H9 (cell line): ENCODE data around the gene APOBEC4. TPM values are rescaled to one million over a fixed set of nuclear protein-coding genes. Genes with fewer than 3 reads are reported as not detected.

Source experiments
- DNase-seq: peaks from one replicate; pipeline ENCODE4 v3.0.0-alpha.2; 2017
- H2AFZ ChIP-seq: one replicate; pipeline ENCODE4 v1.6.1; 2013; ENCODE audit warnings: mild to moderate bottlenecking, low read length, control low read depth, moderate library complexity
- H2AK5ac ChIP-seq: 2 replicates; pipeline ENCODE4 v1.6.1; 2013; ENCODE audit warnings: low read length, control low read depth, mixed read lengths; ENCODE audit not compliant: insufficient read length
- H2BK120ac ChIP-seq: one replicate; pipeline ENCODE4 v1.6.1; 2013; ENCODE audit warnings: low read depth, mild to moderate bottlenecking, low read length, control low read depth, inconsistent platforms; ENCODE audit not compliant: poor library complexity, severe bottlenecking
- H2BK12ac ChIP-seq: 2 replicates; pipeline ENCODE4 v1.6.1; 2013; ENCODE audit warnings: low read length, control low read depth, mixed read lengths, low read depth; ENCODE audit not compliant: insufficient read length
- H2BK15ac ChIP-seq: 2 replicates; pipeline ENCODE4 v1.6.1; 2013; ENCODE audit warnings: low read depth, low read length, control low read depth
- H2BK20ac ChIP-seq: one replicate; pipeline ENCODE4 v1.6.1; 2013; ENCODE audit warnings: low read depth, mild to moderate bottlenecking, low read length, control low read depth, inconsistent platforms; ENCODE audit not compliant: poor library complexity, severe bottlenecking
- H2BK5ac ChIP-seq: 2 replicates; pipeline ENCODE4 v1.6.1; 2013; ENCODE audit warnings: low read length, control low read depth, mixed read lengths; ENCODE audit not compliant: insufficient read length
- H3K14ac ChIP-seq: 2 replicates; pipeline ENCODE4 v1.6.1; 2013; ENCODE audit warnings: low read length, control low read depth; ENCODE audit not compliant: insufficient read depth
- H3K18ac ChIP-seq: 2 replicates; pipeline ENCODE4 v1.6.1; 2013; ENCODE audit warnings: low read depth, mild to moderate bottlenecking, mixed read lengths, low read length, control low read depth; ENCODE audit not compliant: insufficient read length
- H3K23ac ChIP-seq: 2 replicates; pipeline ENCODE4 v1.6.1; 2013; ENCODE audit warnings: low read length, control low read depth, mixed read lengths, low read depth; ENCODE audit not compliant: insufficient read length
- H3K23me2 ChIP-seq: 2 replicates; pipeline ENCODE4 v1.6.1; 2013; ENCODE audit warnings: low read depth, mild to moderate bottlenecking, mixed read lengths, low read length, control low read depth; ENCODE audit not compliant: insufficient read length, poor library complexity, severe bottlenecking
- H3K27ac ChIP-seq: 2 replicates; pipeline ENCODE4 v1.5.1; 2013; ENCODE audit warnings: low read length, control low read depth, mixed read lengths, low read depth; ENCODE audit not compliant: insufficient read length
- H3K27me3 ChIP-seq: 2 replicates; pipeline ENCODE4 v1.6.1; 2013; ENCODE audit warnings: low read length, control low read depth, inconsistent platforms; ENCODE audit not compliant: insufficient read depth
- H3K4ac ChIP-seq: 2 replicates; pipeline ENCODE4 v1.6.1; 2013; ENCODE audit warnings: low read depth, mild to moderate bottlenecking, control low read depth, inconsistent platforms, low read length, moderate library complexity
- H3K4me1 ChIP-seq: 2 replicates; pipeline ENCODE4 v1.6.1; 2013; ENCODE audit warnings: low read length, control low read depth, inconsistent platforms; ENCODE audit not compliant: insufficient read depth
- H3K4me2 ChIP-seq: 2 replicates; pipeline ENCODE4 v1.6.1; 2013; ENCODE audit warnings: low read length, control low read depth, mixed read lengths; ENCODE audit not compliant: insufficient read length, insufficient read depth
- H3K56ac ChIP-seq: 2 replicates; pipeline ENCODE4 v1.6.1; 2013; ENCODE audit warnings: low read depth, mild to moderate bottlenecking, mixed read lengths, low read length, control low read depth; ENCODE audit not compliant: insufficient read length
- H3K79me1 ChIP-seq: 2 replicates; pipeline ENCODE4 v1.6.1; 2013; ENCODE audit warnings: low read depth, mild to moderate bottlenecking, moderate library complexity, low read length, control low read depth, inconsistent platforms; ENCODE audit not compliant: insufficient read depth, poor library complexity, severe bottlenecking
- H3K79me2 ChIP-seq: 2 replicates; pipeline ENCODE4 v1.6.1; 2013; ENCODE audit warnings: low read length, control low read depth, inconsistent platforms; ENCODE audit not compliant: insufficient read depth
- H3K9ac ChIP-seq: 2 replicates; pipeline ENCODE4 v1.6.1; 2013; ENCODE audit warnings: low read length, control low read depth, mixed read lengths; ENCODE audit not compliant: insufficient read length; ENCODE audit errors: extremely low read depth
- H3K9me3 ChIP-seq: one replicate; pipeline ENCODE4 v1.6.1; 2013; ENCODE audit warnings: low read depth, low read length, inconsistent platforms; ENCODE audit not compliant: control insufficient read depth
- H3T11ph ChIP-seq: one replicate; pipeline ENCODE4 v1.6.1; 2013; ENCODE audit warnings: mild to moderate bottlenecking, low read length, control low read depth, inconsistent platforms
- H4K20me1 ChIP-seq: one replicate; pipeline ENCODE4 v1.6.1; 2013; ENCODE audit not compliant: control insufficient read depth, insufficient read length, insufficient read depth
- H4K5ac ChIP-seq: 2 replicates; pipeline ENCODE4 v1.6.1; 2013; ENCODE audit warnings: low read depth, mild to moderate bottlenecking, mixed read lengths, low read length, control low read depth; ENCODE audit not compliant: insufficient read length
- H4K8ac ChIP-seq: replicated peaks from 2 replicates; pipeline ENCODE4 v1.6.1; 2013; ENCODE audit warnings: low read length, control low read depth, mixed read lengths, low read depth; ENCODE audit not compliant: insufficient read length
- H4K91ac ChIP-seq: 2 replicates; pipeline ENCODE4 v1.6.1; 2013; ENCODE audit warnings: low read depth, mild to moderate bottlenecking, moderate library complexity, mixed read lengths, low read length, control low read depth; ENCODE audit not compliant: insufficient read length
- H3K27ac Mint-ChIP-seq, 3 experiments: 2 replicates in 2 of 3; 3 replicates in 1 of 3; pipeline ENCODE4 v1.8.0; 2020 to 2021; ENCODE audit warnings: mixed read lengths in 3 of 3, mild to moderate bottlenecking in 1 of 3, moderate library complexity in 1 of 3
- H3K27me3 Mint-ChIP-seq: 2 replicates; pipeline ENCODE4 v1.8.0; 2021; ENCODE audit warnings: low read depth, mild to moderate bottlenecking, moderate library complexity, mixed read lengths
- H3K36me3 Mint-ChIP-seq, 3 experiments: 2 replicates in 2 of 3; 3 replicates in 1 of 3; pipeline ENCODE4 v1.8.0; 2020 to 2021; ENCODE audit warnings: low read depth in 3 of 3, mixed read lengths in 3 of 3; ENCODE audit not compliant: insufficient read depth in 1 of 3
- H3K4me1 Mint-ChIP-seq, 2 experiments: 2 replicates each; pipeline ENCODE4 v1.8.0; 2020; ENCODE audit warnings: mixed read lengths in 2 of 2
- H3K4me3 Mint-ChIP-seq, 2 experiments: 2 replicates in 1 of 2; 3 replicates in 1 of 2; pipeline ENCODE4 v1.8.0; 2020 to 2021; ENCODE audit warnings: mild to moderate bottlenecking in 2 of 2, mixed read lengths in 2 of 2, moderate library complexity in 1 of 2
- H3K9me3 Mint-ChIP-seq, 2 experiments: 2 replicates in 1 of 2; 3 replicates in 1 of 2; pipeline ENCODE4 v1.8.0; 2020; ENCODE audit warnings: mild to moderate bottlenecking in 2 of 2, mixed read lengths in 2 of 2, moderate library complexity in 1 of 2
- CTCF ChIP-seq: fragments of 200-600 bp; sonication (generic); conservative IDR thresholded peaks from 3 replicates; pipeline ENCODE4 v1.8.0; 2021; ENCODE audit warnings: antibody characterized with exemption, mild to moderate bottlenecking
- WGBS: extraction: QIAGEN DNeasy Blood & Tissue Kit; methylation state at CpG from one replicate; pipeline ENCODE4 v1.1.7; 2013; ENCODE audit warnings: missing lambda C conversion rate, low lambda C conversion rate, mixed read lengths; ENCODE audit not compliant: insufficient read length; ENCODE audit errors: extremely low coverage; 5-methylcytosine and 5-hydroxymethylcytosine counted together
- total RNA-seq: library from RNA; stranded (reverse); gene quantifications from 2 replicates; pipeline ENCODE4 v1.2.1, GENCODE V29; 2021

The APOBEC4 gene
- total RNA-seq, 1 experiment from 2014 or later = not detected

DNA sequence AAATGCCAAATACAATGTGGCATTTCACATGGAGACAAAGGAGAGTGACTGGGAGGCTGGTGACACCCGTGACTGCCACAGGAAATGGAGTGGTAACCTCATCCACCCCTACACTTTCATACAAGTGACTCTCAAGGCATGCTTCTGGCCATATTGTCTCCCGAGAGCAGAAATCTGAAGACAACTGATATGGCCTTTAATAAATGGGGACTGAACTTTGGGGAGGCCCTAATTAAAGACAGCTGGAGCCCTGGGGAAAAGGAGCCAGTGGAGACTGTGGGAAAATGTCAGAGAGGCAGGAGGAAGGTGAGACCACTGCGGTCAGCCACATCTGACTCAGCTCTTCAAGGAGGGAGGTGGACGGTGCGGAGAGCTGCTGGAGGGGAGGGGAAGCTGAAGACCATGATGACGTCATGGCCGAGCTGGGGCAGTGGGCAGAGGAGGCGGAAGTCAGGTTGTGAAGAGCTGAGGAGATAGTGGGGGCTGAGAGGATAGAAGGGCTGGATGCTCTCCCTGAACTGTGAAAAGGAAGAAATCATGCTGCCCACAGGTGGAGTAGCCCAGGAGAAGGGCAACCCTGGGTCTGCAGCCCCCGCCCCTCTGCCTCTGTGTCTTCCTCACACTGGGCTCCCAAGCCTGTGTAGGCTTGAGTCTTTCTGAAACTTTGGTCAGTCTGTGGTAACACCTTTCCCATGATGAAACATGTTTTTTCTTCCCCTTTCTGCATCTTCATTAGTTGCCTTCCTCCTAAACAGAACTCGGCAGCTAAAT lies 48.9 kb downstream of the APOBEC4 start:
- H4K91ac ChIP-seq = no peak overlapping the region
- no peaks in the 10 kb centered on the region for H3K36me3 Mint-ChIP-seq
- H3K27me3 Mint-ChIP-seq = no peaks in the 10 kb centered on the region; the same call in none of the 2 replicates
- no peaks in the 10 kb centered on the region for H3K4me1 ChIP-seq
- H2BK20ac ChIP-seq = no peak overlapping the region
- H3K9ac ChIP-seq = no peak overlapping the region
- no peak overlapping the region for H4K5ac ChIP-seq
- no peaks in the 10 kb centered on the region for H3K23me2 ChIP-seq
- no peak overlapping the region for H3K4me3 Mint-ChIP-seq
- H3K23ac ChIP-seq = no peak overlapping the region
- no peaks in the 10 kb centered on the region for H3K79me2 ChIP-seq
- no peak overlapping the region for H3K18ac ChIP-seq
- no peak overlapping the region for H2AK5ac ChIP-seq
- H3K27ac Mint-ChIP-seq = 0 out of 7 replicates have a peak overlapping the region, but pooled peaks of 1 of the 3 experiments have one; percentile 12
- no peak overlapping the region for H3K4ac ChIP-seq
- no peaks in the 10 kb centered on the region for H3K79me1 ChIP-seq
- no peak overlapping the region for H2BK12ac ChIP-seq
- no peak for DNase-seq
- no peaks in the 10 kb centered on the region for H3K9me3 Mint-ChIP-seq
- no peak overlapping the region for H2BK5ac ChIP-seq
- no peak overlapping the region for H4K8ac ChIP-seq
- H3K9me3 ChIP-seq = no peaks in the 10 kb centered on the region
- no CpG with 5 or more reads among the region's 10 CpGs for WGBS
- 0 out of 4 replicates have a peak, but pooled peaks cover 0 to under 1% of the 10 kb centered on the region in 2 experiments for H3K4me1 Mint-ChIP-seq
- H3K14ac ChIP-seq = no peak overlapping the region
- H3T11ph ChIP-seq = no peak overlapping the region
- no peak overlapping the region for H2BK120ac ChIP-seq
- no peaks in the 10 kb centered on the region for H4K20me1 ChIP-seq
- H2AFZ ChIP-seq = no peak overlapping the region
- no peak overlapping the region for H3K27ac ChIP-seq
- no peak overlapping the region for H2BK15ac ChIP-seq
- no peak for TF ChIP-seq CTCF
- no peaks in the 10 kb centered on the region; the same call in 1 of the 2 replicates for H3K27me3 ChIP-seq
- H3K56ac ChIP-seq = no peak overlapping the region
- no peak overlapping the region for H3K4me2 ChIP-seq
